ENCODE data around the gene ZFAND3.

The ZFAND3 gene

GRCh38 chr6:37994223-37994622 lies 174.7 kb downstream of the ZFAND3 start:
- Histone ChIP-seq H3K36me3 (ENCODE audit: insufficient read depth, low read length) (no peaks in the 10 kb centered on the region), H3K9ac (ENCODE audit: low read depth, low read length) (no peak overlapping the region), H3K4me3 (ENCODE audit: low read depth in 1 of 2, low read length in 2 of 2) (no peak overlapping the region), H3K27me3 (ENCODE audit: insufficient read depth, low read length, poor library complexity) (no peaks in the 10 kb centered on the region), H3K4me2 (ENCODE audit: insufficient read depth, low read length) (no peak overlapping the region), H2AFZ (ENCODE audit: low read depth, low read length) (no peak overlapping the region), H3K27ac (ENCODE audit: low read length) (no peak overlapping the region), H4K20me1 (ENCODE audit: insufficient read depth, low read length) (peaks cover 25% of the 10 kb centered on the region; the same call in 1 of the 2 replicates), H3K4me1 (ENCODE audit: insufficient read depth, low read length) (no peaks in the 10 kb centered on the region), H3K79me2 (ENCODE audit: insufficient read depth, low read length) (peaks cover 68% of the 10 kb centered on the region), H3K9me3 (ENCODE audit: insufficient read depth, low read length, severe bottlenecking) (no peaks in the 10 kb centered on the region)
- DNase-seq, result no peak
- TF ChIP-seq EZH2 (IDR thresholded peaks at IDR 0.05; ENCODE audit: borderline replicate concordance, low read depth, low read length, severe bottlenecking), result no peak
- TF ChIP-seq, protein P1, sequence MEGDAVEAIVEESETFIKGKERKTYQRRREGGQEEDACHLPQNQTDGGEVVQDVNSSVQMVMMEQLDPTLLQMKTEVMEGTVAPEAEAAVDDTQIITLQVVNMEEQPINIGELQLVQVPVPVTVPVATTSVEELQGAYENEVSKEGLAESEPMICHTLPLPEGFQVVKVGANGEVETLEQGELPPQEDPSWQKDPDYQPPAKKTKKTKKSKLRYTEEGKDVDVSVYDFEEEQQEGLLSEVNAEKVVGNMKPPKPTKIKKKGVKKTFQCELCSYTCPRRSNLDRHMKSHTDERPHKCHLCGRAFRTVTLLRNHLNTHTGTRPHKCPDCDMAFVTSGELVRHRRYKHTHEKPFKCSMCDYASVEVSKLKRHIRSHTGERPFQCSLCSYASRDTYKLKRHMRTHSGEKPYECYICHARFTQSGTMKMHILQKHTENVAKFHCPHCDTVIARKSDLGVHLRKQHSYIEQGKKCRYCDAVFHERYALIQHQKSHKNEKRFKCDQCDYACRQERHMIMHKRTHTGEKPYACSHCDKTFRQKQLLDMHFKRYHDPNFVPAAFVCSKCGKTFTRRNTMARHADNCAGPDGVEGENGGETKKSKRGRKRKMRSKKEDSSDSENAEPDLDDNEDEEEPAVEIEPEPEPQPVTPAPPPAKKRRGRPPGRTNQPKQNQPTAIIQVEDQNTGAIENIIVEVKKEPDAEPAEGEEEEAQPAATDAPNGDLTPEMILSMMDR (IDR thresholded peaks at IDR 0.05; ENCODE audit: borderline replicate concordance, extremely low read depth, low read length, poor library complexity, severe bottlenecking), result no peak
- ATAC-seq (ENCODE audit: insufficient read depth, low read depth), result no peak

DNA sequence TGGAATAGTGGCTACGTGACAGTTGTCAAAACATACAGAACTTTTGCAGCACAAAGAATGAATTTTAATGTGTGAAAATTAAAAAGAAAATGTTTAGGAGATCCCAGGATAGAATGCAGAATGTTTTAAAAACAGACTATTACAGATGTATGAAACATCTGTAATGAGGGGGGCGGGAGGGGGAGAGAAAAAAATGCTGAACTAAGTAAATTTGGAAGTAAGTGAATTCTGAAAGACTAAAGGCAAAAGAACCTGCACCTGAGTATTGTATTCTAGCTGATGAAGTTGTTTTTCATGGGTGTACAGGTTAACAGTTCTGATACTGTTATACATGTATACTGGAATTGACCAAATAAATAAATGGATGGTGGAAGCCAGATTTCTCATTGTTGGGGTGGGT lies 178.8 kb downstream of the ZFAND3 start:
- TF ChIP-seq EZH2 (IDR thresholded peaks at IDR 0.05; ENCODE audit: borderline replicate concordance, low read depth, low read length, severe bottlenecking), result no peak
- TF ChIP-seq, protein P1 (IDR thresholded peaks at IDR 0.05; ENCODE audit: borderline replicate concordance, extremely low read depth, low read length, poor library complexity, severe bottlenecking), result no peak
- peaks cover 20% of the 10 kb centered on the region; the same call in 1 of the 2 replicates for H4K20me1 ChIP-seq (ENCODE audit: insufficient read depth, low read length)
- DNase-seq, result no peak
- no peaks in the 10 kb centered on the region for H3K9me3 ChIP-seq (ENCODE audit: insufficient read depth, low read length, severe bottlenecking)
- H3K27me3 ChIP-seq (ENCODE audit: insufficient read depth, low read length, poor library complexity), result no peaks in the 10 kb centered on the region
- H3K4me1 ChIP-seq (ENCODE audit: insufficient read depth, low read length), result no peaks in the 10 kb centered on the region
- no peak overlapping the region for H3K9ac ChIP-seq (ENCODE audit: low read depth, low read length)
- no peak overlapping the region for H3K4me3 ChIP-seq (ENCODE audit: low read depth in 1 of 2, low read length in 2 of 2)
- H3K79me2 ChIP-seq (ENCODE audit: insufficient read depth, low read length), result peaks cover 60% of the 10 kb centered on the region
- H3K27ac ChIP-seq (ENCODE audit: low read length), result no peak overlapping the region
- no peak overlapping the region for H3K4me2 ChIP-seq (ENCODE audit: insufficient read depth, low read length)
- H3K36me3 ChIP-seq (ENCODE audit: insufficient read depth, low read length), result no peaks in the 10 kb centered on the region
- no peak overlapping the region for H2AFZ ChIP-seq (ENCODE audit: low read depth, low read length)
- no peak for ATAC-seq (ENCODE audit: insufficient read depth, low read depth)

DNA sequence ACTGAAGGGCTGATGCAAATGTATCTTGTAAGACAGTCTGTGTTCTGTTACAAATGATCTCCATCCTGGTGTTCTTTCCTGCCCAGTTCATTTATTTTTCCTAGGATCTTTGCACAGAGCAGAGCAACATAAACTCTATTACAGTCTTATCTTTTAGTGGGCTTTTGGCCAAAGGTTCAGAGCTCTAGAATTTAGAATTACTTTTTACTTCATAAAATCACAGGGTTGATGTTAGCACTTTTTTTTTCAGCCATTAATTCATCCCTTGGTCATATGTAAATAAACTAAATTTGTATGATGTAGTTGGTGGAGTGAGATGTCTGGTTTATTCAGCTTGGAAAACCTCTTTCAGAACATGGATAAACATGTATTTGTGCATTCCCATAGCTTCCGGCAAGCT lies 181.9 kb downstream of the ZFAND3 start:
- no peak overlapping the region for H2AFZ ChIP-seq (ENCODE audit: low read depth, low read length)
- DNase-seq (no peak), ATAC-seq (ENCODE audit: insufficient read depth, low read depth) (no peak)
- peaks cover 51% of the 10 kb centered on the region for H3K79me2 ChIP-seq (ENCODE audit: insufficient read depth, low read length)
- TF ChIP-seq, protein P1 (IDR thresholded peaks at IDR 0.05; ENCODE audit: borderline replicate concordance, extremely low read depth, low read length, poor library complexity, severe bottlenecking), result no peak
- no peak for TF ChIP-seq EZH2 (IDR thresholded peaks at IDR 0.05; ENCODE audit: borderline replicate concordance, low read depth, low read length, severe bottlenecking)
- H3K36me3 ChIP-seq (ENCODE audit: insufficient read depth, low read length), result no peaks in the 10 kb centered on the region
- no peak overlapping the region for H3K4me3 ChIP-seq (ENCODE audit: low read depth in 1 of 2, low read length in 2 of 2)
- H3K9ac ChIP-seq (ENCODE audit: low read depth, low read length), result no peak overlapping the region
- H4K20me1 ChIP-seq (ENCODE audit: insufficient read depth, low read length), result peaks cover 17% of the 10 kb centered on the region; the same call in 1 of the 2 replicates
- H3K27me3 ChIP-seq (ENCODE audit: insufficient read depth, low read length, poor library complexity), result no peaks in the 10 kb centered on the region
- no peaks in the 10 kb centered on the region for H3K4me1 ChIP-seq (ENCODE audit: insufficient read depth, low read length)
- no peak overlapping the region for H3K4me2 ChIP-seq (ENCODE audit: insufficient read depth, low read length)
- H3K9me3 ChIP-seq (ENCODE audit: insufficient read depth, low read length, severe bottlenecking), result no peaks in the 10 kb centered on the region
- H3K27ac ChIP-seq (ENCODE audit: low read length), result no peak overlapping the region

DNA sequence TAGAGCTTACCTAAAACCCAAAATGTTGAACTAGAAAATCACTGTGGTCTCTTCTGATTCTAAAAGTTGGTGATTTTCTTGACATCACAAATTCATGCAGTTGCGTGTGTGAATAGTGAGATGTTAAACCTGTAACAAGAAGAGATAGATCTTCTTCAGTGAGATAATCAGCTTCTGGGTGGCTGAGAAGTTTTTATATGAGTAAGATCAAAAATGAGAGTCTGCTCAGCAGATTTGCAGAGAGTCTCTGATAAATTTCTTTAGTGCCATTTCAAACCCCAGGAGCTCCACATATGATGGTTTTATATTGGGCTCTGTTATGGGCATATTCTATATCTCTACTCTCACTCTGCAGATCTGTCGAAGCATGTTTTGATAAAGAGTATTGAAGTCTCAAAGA lies 185.4 kb downstream of the ZFAND3 start:
- Histone ChIP-seq H3K4me2 (ENCODE audit: insufficient read depth, low read length) (no peak overlapping the region), H3K27ac (ENCODE audit: low read length) (no peak overlapping the region), H4K20me1 (ENCODE audit: insufficient read depth, low read length) (peaks cover 18% of the 10 kb centered on the region; the same call in 1 of the 2 replicates), H3K27me3 (ENCODE audit: insufficient read depth, low read length, poor library complexity) (no peaks in the 10 kb centered on the region), H3K36me3 (ENCODE audit: insufficient read depth, low read length) (no peaks in the 10 kb centered on the region; the same call in 1 of the 2 replicates), H3K4me1 (ENCODE audit: insufficient read depth, low read length) (no peaks in the 10 kb centered on the region), H2AFZ (ENCODE audit: low read depth, low read length) (no peak overlapping the region), H3K9me3 (ENCODE audit: insufficient read depth, low read length, severe bottlenecking) (no peaks in the 10 kb centered on the region), H3K4me3 (ENCODE audit: low read depth in 1 of 2, low read length in 2 of 2) (no peak overlapping the region), H3K79me2 (ENCODE audit: insufficient read depth, low read length) (peaks cover 43% of the 10 kb centered on the region), H3K9ac (ENCODE audit: low read depth, low read length) (no peak overlapping the region)
- ATAC-seq (ENCODE audit: insufficient read depth, low read depth), result no peak
- TF ChIP-seq, protein P1 (IDR thresholded peaks at IDR 0.05; ENCODE audit: borderline replicate concordance, extremely low read depth, low read length, poor library complexity, severe bottlenecking), result no peak
- no peak for TF ChIP-seq EZH2 (IDR thresholded peaks at IDR 0.05; ENCODE audit: borderline replicate concordance, low read depth, low read length, severe bottlenecking)
- DNase-seq, result no peak
